ENCODE data around the gene NME3.

DNA sequence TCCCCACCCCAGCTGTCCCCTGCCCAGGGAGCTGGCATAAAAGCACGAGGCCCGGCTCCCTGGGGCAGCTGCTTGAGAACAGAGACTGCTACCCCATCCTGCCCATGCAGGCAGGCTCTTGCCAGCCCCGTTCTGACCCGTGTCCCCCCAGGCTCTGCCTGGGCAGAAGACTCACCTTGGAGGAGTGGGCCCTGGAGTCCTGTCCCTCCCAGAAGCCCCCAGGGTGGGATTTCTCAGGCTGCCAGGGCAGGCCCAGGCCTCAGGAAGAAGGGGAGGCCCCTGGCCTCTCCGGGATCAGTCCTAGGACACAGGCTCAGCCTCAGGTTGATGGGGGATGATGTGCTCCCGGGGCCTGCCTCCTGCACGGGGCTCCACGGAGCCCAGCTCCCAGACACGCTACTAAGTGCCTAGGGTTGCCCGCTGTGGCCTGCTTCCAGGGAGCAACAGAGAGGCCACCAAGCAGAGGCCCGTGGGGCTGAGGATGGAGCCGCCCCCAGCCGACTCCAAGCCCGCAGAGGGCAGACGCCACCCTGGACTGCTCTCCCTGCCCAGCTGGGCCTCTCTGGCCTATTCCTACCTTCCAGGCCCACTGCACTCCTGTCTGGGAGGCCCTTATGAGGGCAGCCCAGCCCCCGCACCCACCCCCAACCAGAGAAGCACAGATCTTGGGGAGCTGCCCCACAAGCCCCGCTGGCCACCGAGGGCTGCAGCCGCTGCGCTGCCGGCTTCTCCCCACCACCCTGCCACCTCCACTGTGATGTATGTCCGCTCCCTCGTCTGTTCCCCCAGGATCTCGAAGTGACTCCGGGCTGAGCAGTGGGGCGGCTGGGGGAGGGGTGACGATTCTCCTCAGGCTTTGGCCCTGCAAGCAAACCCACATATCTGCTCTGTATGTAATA lies 1.7 kb downstream of the NME3 start:
- TF ChIP-seq, protein P1, sequence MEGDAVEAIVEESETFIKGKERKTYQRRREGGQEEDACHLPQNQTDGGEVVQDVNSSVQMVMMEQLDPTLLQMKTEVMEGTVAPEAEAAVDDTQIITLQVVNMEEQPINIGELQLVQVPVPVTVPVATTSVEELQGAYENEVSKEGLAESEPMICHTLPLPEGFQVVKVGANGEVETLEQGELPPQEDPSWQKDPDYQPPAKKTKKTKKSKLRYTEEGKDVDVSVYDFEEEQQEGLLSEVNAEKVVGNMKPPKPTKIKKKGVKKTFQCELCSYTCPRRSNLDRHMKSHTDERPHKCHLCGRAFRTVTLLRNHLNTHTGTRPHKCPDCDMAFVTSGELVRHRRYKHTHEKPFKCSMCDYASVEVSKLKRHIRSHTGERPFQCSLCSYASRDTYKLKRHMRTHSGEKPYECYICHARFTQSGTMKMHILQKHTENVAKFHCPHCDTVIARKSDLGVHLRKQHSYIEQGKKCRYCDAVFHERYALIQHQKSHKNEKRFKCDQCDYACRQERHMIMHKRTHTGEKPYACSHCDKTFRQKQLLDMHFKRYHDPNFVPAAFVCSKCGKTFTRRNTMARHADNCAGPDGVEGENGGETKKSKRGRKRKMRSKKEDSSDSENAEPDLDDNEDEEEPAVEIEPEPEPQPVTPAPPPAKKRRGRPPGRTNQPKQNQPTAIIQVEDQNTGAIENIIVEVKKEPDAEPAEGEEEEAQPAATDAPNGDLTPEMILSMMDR (conservative IDR thresholded peaks at IDR 0.05) = no peak
- no peak for TF ChIP-seq EZH2 (IDR thresholded peaks at IDR 0.05; ENCODE audit: low read depth)
